GM23248 (cell line): Measurements from ENCODE around the gene HOXB3.

Source experiments
- EZH2 ChIP-seq: fragments of 200-600 bp; sonication (generic); IDR thresholded peaks from 2 replicates; pipeline ENCODE4 v1.6.1; 2018; ENCODE audit warnings: antibody characterized with exemption, mild to moderate bottlenecking; ENCODE audit not compliant: insufficient read depth, poor library complexity, severe bottlenecking
- EZH2phosphoT487 ChIP-seq: fragments of 200-600 bp; sonication (generic); IDR thresholded peaks from 2 replicates; pipeline ENCODE4 v1.6.1; 2018; ENCODE audit warnings: antibody characterized with exemption, moderate library complexity, mild to moderate bottlenecking, low read depth; ENCODE audit not compliant: insufficient read depth

- TF ChIP-seq EZH2 (no peak), EZH2phosphoT487 (no peak)
Observed at GRCh38 chr17:48575066-48575582, 14.9 kb downstream of the HOXB3 start.
